PC-3 (cell line): ENCODE data around the gene MT1M. TPM values are rescaled to one million over a fixed set of nuclear protein-coding genes. Genes with fewer than 3 reads are reported as not detected.

Source experiments
- ATAC-seq: fragments of 200-7000 bp; cut with Tn5 transposase; 2 replicates; pipeline ENCODE4 v1.9.1; 2020; ENCODE audit warnings: mild to moderate bottlenecking, moderate library complexity
- BruUV-seq: library from RNA; stranded (reverse); fragments of 400-500 nt; replicated peaks from 2 replicates; lab custom pipeline; 2021; lab: Mats Ljungman, UMichigan
- CTCF ChIA-PET: fragments of 300-600 bp; sonication (Branson Sonifier 250); formaldehyde crosslinking; loops from one replicate; lab custom pipeline; 2022; ENCODE audit warnings: antibody characterized with exemption; lab: Charles Lee
- POLR2A ChIA-PET: fragments of 300-600 bp; sonication (Branson Sonifier 250); formaldehyde crosslinking; loops from one replicate; lab custom pipeline; 2022; ENCODE audit warnings: antibody characterized with exemption; ENCODE audit not compliant: unreplicated experiment; lab: Charles Lee
- DNase-seq: peaks from one replicate; pipeline ENCODE4 v3.0.0-alpha.2; 2015
- H2AFZ ChIP-seq: fragments of 300-600 bp; sonication (generic); 2 replicates; pipeline ENCODE4 v1.6.0; 2016; ENCODE audit warnings: antibody characterized with exemption, low read length
- H3F3A ChIP-seq: fragments of 300-600 bp; sonication (generic); one replicate; pipeline ENCODE4 v1.6.0; 2017; ENCODE audit warnings: antibody characterized with exemption, low read length, control low read depth, mild to moderate bottlenecking; ENCODE audit not compliant: unreplicated experiment
- H3K27ac ChIP-seq: fragments of 300-600 bp; sonication (generic); 2 replicates; pipeline ENCODE4 v1.5.1; 2016; ENCODE audit warnings: mild to moderate bottlenecking, low read length
- H3K27me3 ChIP-seq: fragments of 300-600 bp; sonication (generic); 2 replicates; pipeline ENCODE4 v1.6.1; 2016; ENCODE audit warnings: low read length, mixed read lengths
- H3K36me3 ChIP-seq: fragments of 300-600 bp; sonication (generic); 2 replicates; pipeline ENCODE4 v1.6.1; 2016; ENCODE audit warnings: low read depth, mixed run types, low read length, mixed read lengths
- H3K4me1 ChIP-seq: fragments of 300-600 bp; sonication (generic); 2 replicates; pipeline ENCODE4 v1.5.1; 2016; ENCODE audit warnings: low read length; ENCODE audit not compliant: insufficient read depth
- H3K4me2 ChIP-seq: fragments of 300-600 bp; sonication (generic); 2 replicates; pipeline ENCODE4 v1.6.0; 2016; ENCODE audit warnings: low read length
- H3K4me3 ChIP-seq: fragments of 300-600 bp; sonication (generic); 2 replicates; pipeline ENCODE4 v1.5.1; 2016; ENCODE audit warnings: mild to moderate bottlenecking, low read length, mixed read lengths
- H3K79me2 ChIP-seq: fragments of 300-600 bp; sonication (generic); 2 replicates; pipeline ENCODE4 v1.6.1; 2017; ENCODE audit warnings: low read length, mixed read lengths
- H3K9ac ChIP-seq: fragments of 300-600 bp; sonication (generic); 2 replicates; pipeline ENCODE4 v1.6.0; 2016; ENCODE audit warnings: mild to moderate bottlenecking, low read length
- H3K9me2 ChIP-seq: fragments of 300-600 bp; sonication (generic); replicated peaks from 2 replicates; pipeline ENCODE4 v1.6.1; 2016; ENCODE audit warnings: mixed run types, low read length, mixed read lengths
- H3K9me3 ChIP-seq: fragments of 300-600 bp; sonication (generic); 2 replicates; pipeline ENCODE4 v1.6.1; 2016; ENCODE audit warnings: low read length, mixed read lengths
- H4K20me1 ChIP-seq: fragments of 300-600 bp; sonication (generic); 2 replicates; pipeline ENCODE4 v1.6.1; 2016; ENCODE audit warnings: low read length, mixed read lengths
- EZH2 ChIP-seq: fragments of 300-600 bp; sonication (generic); IDR thresholded peaks from one replicate; pipeline ENCODE4 v1.6.1; 2017; ENCODE audit warnings: antibody characterized with exemption, mild to moderate bottlenecking, low read length; ENCODE audit not compliant: unreplicated experiment
- EZH2phosphoT487 ChIP-seq: fragments of 300-600 bp; sonication (generic); IDR thresholded peaks from 2 replicates; pipeline ENCODE4 v1.6.1; 2018; ENCODE audit warnings: mild to moderate bottlenecking, antibody characterized with exemption, low read length, borderline replicate concordance
- intact Hi-C: fragments of 100-400 bp; cut with micrococcal nuclease; formaldehyde crosslinking; loops from 2 replicates; pipeline ENCODE4 v1.9.0; 2023
- total RNA-seq: library from RNA; depleted of rRNA; stranded (reverse); fragments of >200 nt; gene quantifications from 2 replicates; pipeline ENCODE4 v1.2.3, GENCODE V29; 2014
- TF ChIP-seq, protein P1 (sequence below): fragments of 300-600 bp; sonication (generic); conservative IDR thresholded peaks from 2 replicates; pipeline ENCODE4 v1.5.1; 2017; ENCODE audit warnings: antibody characterized with exemption, low read depth, mild to moderate bottlenecking, low read length

The MT1M gene
- total RNA-seq, 1 experiment from 2014 or later, result 1.5 TPM

DNA sequence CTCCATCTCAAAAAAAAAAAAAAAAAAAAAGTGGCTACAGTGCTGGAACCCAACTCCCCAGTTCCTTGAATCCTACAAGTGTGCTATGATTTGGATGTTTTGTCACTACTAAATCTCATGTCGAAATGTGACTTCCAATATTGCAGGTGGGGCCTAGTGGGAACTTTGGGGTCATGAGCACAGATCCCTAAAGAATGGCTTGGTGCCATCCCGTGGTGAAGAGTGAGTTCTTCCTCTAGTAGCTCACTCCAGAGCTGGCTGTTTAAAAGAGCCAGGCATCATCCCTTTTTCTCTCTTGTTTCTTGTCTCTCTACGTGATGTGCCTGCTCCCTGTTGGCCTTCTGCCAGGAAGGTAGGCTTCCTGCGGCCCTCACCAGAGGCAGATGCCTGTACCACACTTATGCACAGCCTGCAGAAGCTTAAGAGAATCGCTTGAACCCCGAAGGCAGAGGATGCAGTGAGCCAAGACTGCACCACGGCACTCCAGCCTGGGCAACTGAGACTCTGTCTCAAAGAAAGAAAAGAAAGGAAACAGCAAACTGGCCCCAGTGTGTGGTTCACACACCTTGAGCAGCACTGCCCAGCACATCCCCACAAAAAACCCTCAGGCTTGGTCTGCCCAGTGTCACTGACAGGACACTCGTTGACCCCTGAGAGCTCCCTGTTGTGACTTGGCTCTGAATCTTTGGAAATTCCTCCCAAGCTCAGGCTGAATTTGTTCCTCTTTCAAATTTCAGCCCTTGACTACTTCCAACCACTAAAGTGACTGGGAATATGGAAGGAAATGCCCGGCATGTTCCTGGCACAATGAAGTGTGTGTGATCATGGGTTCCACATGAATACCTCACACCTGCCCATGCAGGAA, 3.7 kb upstream of the MT1M start:
- TF ChIP-seq EZH2phosphoT487, result no peak
- TF ChIP-seq EZH2, result no peak
- no peaks in the 10 kb centered on the region for H3K27me3 ChIP-seq

DNA sequence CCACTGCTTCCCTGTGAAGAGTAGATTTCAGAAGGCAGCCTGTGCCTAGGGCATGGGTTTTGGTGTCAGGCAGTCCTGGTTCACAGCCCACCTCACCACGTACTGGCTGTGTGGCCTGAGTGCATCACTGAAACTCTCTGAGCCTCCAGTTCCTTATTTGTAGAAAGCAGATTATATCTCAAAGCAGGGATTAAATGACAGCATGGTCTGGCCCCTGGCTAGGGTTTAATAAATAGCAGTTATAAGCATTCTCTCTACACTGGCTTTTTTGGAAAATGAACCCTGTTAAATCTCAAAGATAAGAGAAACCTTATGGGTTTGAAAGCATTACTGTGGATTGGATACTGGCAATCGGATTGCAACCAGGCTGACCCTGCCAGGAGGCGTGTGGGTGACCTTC, 2.9 kb upstream of the MT1M start:
- ATAC-seq, result no peak
- H3K4me2 ChIP-seq, result no peak overlapping the region
- no peaks in the 10 kb centered on the region for H3K79me2 ChIP-seq
- no peak overlapping the region for H3K4me3 ChIP-seq
- ChIA-PET POLR2A (no interaction called here), CTCF (no interaction called here)
- intact Hi-C loops, result no loop called here
- no peaks in the 10 kb centered on the region for H3K27me3 ChIP-seq
- no peaks in the 10 kb centered on the region for H3K9me2 ChIP-seq
- BruUV-seq, result no TSS peak
- no peak overlapping the region for H3K27ac ChIP-seq
- peaks cover 9% of the 10 kb centered on the region for H3K4me1 ChIP-seq
- TF ChIP-seq, protein P1, sequence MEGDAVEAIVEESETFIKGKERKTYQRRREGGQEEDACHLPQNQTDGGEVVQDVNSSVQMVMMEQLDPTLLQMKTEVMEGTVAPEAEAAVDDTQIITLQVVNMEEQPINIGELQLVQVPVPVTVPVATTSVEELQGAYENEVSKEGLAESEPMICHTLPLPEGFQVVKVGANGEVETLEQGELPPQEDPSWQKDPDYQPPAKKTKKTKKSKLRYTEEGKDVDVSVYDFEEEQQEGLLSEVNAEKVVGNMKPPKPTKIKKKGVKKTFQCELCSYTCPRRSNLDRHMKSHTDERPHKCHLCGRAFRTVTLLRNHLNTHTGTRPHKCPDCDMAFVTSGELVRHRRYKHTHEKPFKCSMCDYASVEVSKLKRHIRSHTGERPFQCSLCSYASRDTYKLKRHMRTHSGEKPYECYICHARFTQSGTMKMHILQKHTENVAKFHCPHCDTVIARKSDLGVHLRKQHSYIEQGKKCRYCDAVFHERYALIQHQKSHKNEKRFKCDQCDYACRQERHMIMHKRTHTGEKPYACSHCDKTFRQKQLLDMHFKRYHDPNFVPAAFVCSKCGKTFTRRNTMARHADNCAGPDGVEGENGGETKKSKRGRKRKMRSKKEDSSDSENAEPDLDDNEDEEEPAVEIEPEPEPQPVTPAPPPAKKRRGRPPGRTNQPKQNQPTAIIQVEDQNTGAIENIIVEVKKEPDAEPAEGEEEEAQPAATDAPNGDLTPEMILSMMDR, result no peak
- no peak for TF ChIP-seq EZH2
- no peak for TF ChIP-seq EZH2phosphoT487
- H3K9ac ChIP-seq, result no peak overlapping the region
- H3F3A ChIP-seq, result no peaks in the 10 kb centered on the region
- no peaks in the 10 kb centered on the region for H4K20me1 ChIP-seq
- no peaks in the 10 kb centered on the region for H3K36me3 ChIP-seq
- H2AFZ ChIP-seq, result no peak overlapping the region
- H3K9me3 ChIP-seq, result no peaks in the 10 kb centered on the region
- DNase-seq, result no peak

More for the DNA sequence above, 3.7 kb upstream of the MT1M start:
- no TSS peak for BruUV-seq
- CTCF ChIA-PET, result no interaction called here
- intact Hi-C loops, result no loop called here
- Histone ChIP-seq H3K9me3 (no peaks in the 10 kb centered on the region), H4K20me1 (no peaks in the 10 kb centered on the region), H3K4me1 (peaks cover 9% of the 10 kb centered on the region), H3K4me3 (no peak overlapping the region), H3K36me3 (no peaks in the 10 kb centered on the region), H2AFZ (no peak overlapping the region), H3K9me2 (no peaks in the 10 kb centered on the region), H3F3A (no peaks in the 10 kb centered on the region), H3K79me2 (no peaks in the 10 kb centered on the region), H3K9ac (no peak overlapping the region), H3K27ac (no peak overlapping the region), H3K4me2 (no peak overlapping the region)
- DNase-seq, result no peak
- ATAC-seq, result no peak
- POLR2A ChIA-PET, result no interaction called here

- Histone ChIP-seq H3F3A (no peaks in the 10 kb centered on the region), H3K4me2 (no peak overlapping the region), H3K27ac (no peak overlapping the region), H3K9ac (no peak overlapping the region), H3K4me1 (peaks cover 9% of the 10 kb centered on the region), H3K36me3 (no peaks in the 10 kb centered on the region), H2AFZ (no peak overlapping the region), H4K20me1 (no peaks in the 10 kb centered on the region), H3K9me3 (no peaks in the 10 kb centered on the region), H3K9me2 (no peaks in the 10 kb centered on the region), H3K79me2 (no peaks in the 10 kb centered on the region), H3K27me3 (no peaks in the 10 kb centered on the region), H3K4me3 (no peak overlapping the region)
- no peak for TF ChIP-seq EZH2
- no peak for TF ChIP-seq EZH2phosphoT487
- TF ChIP-seq, protein P1, result no peak
- POLR2A ChIA-PET, result no interaction called here
- no TSS peak for BruUV-seq
- intact Hi-C loops, result no loop called here
- no peak for DNase-seq
- CTCF ChIA-PET, result no interaction called here
- no peak for ATAC-seq
These were observed 2.3 kb upstream of the MT1M start for GRCh38 chr16:56630134-56630533.
